ENCODE results near the gene MPP7.

The MPP7 gene

DNA sequence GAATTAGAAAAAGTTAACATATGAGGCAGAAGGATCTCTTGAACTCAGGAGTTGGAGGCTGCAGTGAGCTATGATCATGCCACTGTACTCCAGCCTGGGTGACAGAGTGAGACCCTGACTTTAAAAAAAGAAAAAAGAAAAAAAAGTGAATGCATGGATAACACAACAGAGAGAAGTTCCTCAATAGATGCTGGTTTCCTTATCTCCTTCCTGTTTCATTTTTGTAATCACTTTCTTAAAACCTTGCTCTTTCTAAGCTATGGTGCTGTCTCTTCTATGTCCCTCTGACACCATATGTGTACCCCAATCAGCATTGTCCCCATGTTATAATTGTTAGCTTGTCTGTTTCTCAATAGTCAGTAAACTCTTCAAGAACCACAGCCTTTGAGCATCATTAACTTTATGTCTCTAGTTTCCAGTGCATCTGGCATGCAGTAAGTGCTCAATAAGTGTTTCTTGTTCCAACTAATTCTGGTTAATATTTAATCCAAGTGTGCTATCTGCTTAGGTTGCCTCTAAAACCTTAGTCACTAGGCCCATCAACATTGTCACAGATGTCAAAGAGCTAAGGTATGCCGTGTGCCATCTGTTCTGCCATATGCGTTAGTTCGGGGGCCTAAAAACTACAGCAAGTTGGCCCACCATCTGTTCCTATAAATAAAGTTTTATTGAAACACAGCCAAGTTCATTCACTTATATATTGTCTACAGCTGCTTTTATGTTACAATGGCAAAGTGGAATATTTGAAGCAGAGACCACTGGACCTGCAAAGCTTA, 36.2 kb downstream of the MPP7 start:
- DNase-seq = no peak

DNA sequence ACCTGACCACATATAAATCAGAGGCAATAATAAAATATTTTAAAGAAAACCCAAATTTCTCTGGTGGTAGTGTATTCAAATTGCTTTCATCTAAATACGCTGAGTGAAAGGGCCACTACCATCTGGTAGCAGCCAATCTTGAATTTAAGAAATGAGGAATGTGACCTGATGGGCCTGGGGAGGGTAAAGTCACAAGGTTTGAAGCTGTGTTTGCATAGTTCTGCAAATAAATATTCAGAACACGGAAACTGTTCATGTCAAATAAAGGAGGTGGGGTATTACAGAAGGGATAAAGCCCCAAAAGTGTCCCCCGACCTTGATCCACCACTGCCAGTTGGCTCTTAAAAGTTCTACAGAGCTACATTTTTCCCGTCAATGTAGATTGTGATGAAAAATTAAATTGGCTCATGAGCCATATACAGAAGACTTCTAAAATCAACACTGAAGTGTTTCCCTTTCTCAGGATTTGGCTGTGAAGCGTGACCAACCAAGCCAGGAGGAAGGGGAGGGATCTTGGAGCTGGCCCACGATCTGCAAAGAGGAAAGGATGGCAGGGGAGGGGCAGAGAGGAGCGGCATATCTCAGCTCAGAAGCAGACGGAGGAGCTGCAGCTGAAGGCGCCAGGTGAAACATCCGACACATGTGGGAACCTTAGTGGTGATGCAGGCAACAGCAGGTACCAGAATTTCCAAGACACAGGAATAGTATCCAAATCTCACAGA, 39.6 kb downstream of the MPP7 start:
- no peak for DNase-seq

DNA sequence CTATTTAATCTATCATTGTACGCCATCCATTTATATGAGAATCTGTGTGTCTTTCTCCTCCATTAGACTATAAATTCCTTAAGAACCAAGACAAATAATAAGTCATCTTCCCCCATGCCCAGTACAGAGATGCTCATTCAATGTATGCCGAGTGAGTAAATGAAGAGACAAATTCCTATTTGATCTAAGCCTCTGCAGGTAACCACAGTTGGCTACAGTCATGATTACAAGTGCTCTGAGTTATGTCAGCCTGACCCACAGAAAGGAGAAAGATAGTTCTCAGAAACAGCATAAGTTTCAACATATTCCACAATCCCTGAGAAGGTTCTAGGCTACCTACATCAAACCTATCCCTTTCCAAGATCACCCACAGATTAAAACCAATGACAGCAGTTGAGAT, 46.1 kb downstream of the MPP7 start:
- no peak for DNase-seq

DNA sequence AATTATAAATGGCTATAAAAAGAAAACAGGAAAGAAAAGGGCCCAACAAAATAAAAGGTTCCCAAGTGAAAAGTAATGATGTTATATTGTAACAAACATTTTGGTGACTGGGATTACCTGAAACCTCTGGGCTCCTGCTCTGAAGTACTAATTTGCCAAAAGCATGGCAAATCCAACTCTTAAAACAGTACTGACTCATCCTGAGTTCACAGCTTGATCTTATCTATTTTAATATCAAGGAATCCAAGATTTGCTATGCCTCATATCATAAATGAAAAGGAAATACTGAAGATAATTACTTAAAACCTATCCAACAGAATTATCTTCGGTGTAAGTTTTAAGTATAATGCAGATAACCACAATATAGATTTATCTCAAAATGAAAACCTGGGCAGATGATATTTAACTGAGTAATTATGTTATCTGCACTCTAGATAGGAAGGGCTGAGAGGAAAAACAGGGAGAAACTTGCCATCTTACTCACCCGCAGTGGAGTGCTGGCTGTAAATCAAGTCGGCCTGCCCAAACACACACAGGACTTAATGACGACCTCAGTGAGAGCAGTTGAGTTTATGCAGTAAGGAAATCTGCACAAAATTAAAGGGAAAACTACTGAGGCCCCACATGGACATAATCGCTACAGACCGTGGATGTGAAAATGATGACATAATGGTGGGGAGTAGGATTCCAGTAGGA, 48.4 kb downstream of the MPP7 start:
- DNase-seq = no peak

DNA sequence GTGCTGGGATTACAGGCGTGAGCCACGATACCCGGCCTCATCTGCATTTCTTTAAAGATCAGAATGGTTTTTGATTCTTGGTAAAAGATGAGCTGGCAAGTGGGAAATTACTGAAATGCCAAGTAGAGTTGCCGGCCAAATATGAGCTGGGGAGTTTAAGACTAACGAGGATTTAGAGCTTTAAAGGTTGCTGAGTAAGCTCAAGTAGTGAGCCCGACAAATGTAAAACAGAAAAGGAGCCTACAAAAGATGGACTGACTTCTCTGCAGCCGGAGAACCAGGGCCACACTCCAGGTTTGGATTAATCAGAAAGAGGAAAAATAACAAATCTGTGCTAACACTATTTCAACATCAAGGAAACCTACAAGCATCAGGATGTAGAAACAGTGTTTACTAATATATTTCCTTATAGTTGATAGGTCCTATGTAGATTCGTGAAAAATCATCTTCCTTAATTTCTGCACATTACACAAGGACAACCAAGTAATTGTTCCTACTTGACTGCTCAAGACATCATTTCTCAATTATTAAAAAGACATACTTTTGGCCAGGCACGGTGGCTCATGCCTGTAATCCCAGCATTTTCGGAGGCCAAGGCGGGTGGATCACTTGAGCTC, 49.6 kb downstream of the MPP7 start:
- DNase-seq = no peak

Measured in CD4-positive, alpha-beta T cell treated with Interleukin-6 for 4 hours (primary cell).